Nephron progenitor cell (in vitro differentiated cells): Measurements from ENCODE around the gene GOSR2.

Experiments
- DNase-seq: peaks from one replicate; pipeline ENCODE4 v3.0.0; 2021
- H3K27ac Mint-ChIP-seq: 2 replicates; pipeline ENCODE4 v1.8.0; 2021; ENCODE audit warnings: mild to moderate bottlenecking, moderate library complexity, mixed read lengths
- H3K27me3 Mint-ChIP-seq: 2 replicates; pipeline ENCODE4 v1.8.0; 2021; ENCODE audit warnings: mild to moderate bottlenecking, low read depth, mixed read lengths; ENCODE audit not compliant: poor library complexity
- H3K36me3 Mint-ChIP-seq: 2 replicates; pipeline ENCODE4 v1.8.0; 2021; ENCODE audit warnings: low read depth, mixed read lengths
- H3K4me1 Mint-ChIP-seq: 2 replicates; pipeline ENCODE4 v1.8.0; 2021; ENCODE audit warnings: mixed read lengths
- H3K4me3 Mint-ChIP-seq: 2 replicates; pipeline ENCODE4 v1.8.0; 2021; ENCODE audit warnings: mild to moderate bottlenecking, moderate library complexity, mixed read lengths
- H3K9me3 Mint-ChIP-seq: 2 replicates; pipeline ENCODE4 v1.8.0; 2021; ENCODE audit warnings: mild to moderate bottlenecking, moderate library complexity, mixed read lengths
- TF ChIP-seq, protein P1 (sequence below): fragments of 200-600 bp; sonication (generic); IDR thresholded peaks from 2 replicates; pipeline ENCODE4 v1.5.0; 2021; ENCODE audit warnings: antibody characterized with exemption

The GOSR2 gene

DNA sequence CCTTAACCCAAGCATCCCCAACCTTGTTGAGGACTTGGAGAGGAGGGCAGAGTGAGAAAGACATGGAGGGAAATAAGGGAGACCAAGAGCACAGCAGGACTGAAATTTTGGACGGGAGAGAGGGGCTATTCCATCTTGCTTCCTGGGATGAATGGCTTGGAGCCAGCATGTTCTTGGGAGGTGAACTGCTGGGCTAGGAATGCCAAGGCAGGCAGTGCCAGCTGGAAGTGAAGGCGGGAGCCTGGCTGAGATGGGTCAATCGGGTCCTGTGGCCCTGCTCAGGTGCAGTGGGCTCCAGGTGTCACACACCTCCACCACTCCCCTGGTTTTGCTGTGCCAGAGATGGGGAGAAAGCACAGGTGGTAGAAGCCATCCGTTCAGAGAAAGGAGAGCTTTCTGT is 46.0 kb upstream of the GOSR2 start:
- Mint-ChIP-seq H3K36me3 (no peaks in the 10 kb centered on the region), H3K4me1 (no peaks in the 10 kb centered on the region), H3K9me3 (no peaks in the 10 kb centered on the region), H3K4me3 (no peak overlapping the region), H3K27me3 (peaks cover 4% of the 10 kb centered on the region), H3K27ac (no peak overlapping the region)
- TF ChIP-seq, protein P1, sequence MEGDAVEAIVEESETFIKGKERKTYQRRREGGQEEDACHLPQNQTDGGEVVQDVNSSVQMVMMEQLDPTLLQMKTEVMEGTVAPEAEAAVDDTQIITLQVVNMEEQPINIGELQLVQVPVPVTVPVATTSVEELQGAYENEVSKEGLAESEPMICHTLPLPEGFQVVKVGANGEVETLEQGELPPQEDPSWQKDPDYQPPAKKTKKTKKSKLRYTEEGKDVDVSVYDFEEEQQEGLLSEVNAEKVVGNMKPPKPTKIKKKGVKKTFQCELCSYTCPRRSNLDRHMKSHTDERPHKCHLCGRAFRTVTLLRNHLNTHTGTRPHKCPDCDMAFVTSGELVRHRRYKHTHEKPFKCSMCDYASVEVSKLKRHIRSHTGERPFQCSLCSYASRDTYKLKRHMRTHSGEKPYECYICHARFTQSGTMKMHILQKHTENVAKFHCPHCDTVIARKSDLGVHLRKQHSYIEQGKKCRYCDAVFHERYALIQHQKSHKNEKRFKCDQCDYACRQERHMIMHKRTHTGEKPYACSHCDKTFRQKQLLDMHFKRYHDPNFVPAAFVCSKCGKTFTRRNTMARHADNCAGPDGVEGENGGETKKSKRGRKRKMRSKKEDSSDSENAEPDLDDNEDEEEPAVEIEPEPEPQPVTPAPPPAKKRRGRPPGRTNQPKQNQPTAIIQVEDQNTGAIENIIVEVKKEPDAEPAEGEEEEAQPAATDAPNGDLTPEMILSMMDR, result no peak
- DNase-seq, result no peak

- Mint-ChIP-seq H3K4me3 (no peak overlapping the region), H3K9me3 (no peaks in the 10 kb centered on the region), H3K4me1 (no peaks in the 10 kb centered on the region), H3K27me3 (peaks cover 5% of the 10 kb centered on the region), H3K27ac (no peak overlapping the region), H3K36me3 (no peaks in the 10 kb centered on the region)
- no peak for DNase-seq
- TF ChIP-seq, protein P1, result no peak
Measured at GRCh38 chr17:46877466-46877865, 45.5 kb upstream of the GOSR2 start.

GRCh38 chr17:46878055-46878454 is 44.9 kb upstream of the GOSR2 start:
- H3K27me3 Mint-ChIP-seq, result peaks cover 9% of the 10 kb centered on the region
- no peaks in the 10 kb centered on the region for H3K4me1 Mint-ChIP-seq
- no peaks in the 10 kb centered on the region for H3K36me3 Mint-ChIP-seq
- no peaks in the 10 kb centered on the region for H3K9me3 Mint-ChIP-seq
- TF ChIP-seq, protein P1, result no peak
- no peak overlapping the region for H3K4me3 Mint-ChIP-seq
- DNase-seq, result no peak
- H3K27ac Mint-ChIP-seq, result no peak overlapping the region

DNA sequence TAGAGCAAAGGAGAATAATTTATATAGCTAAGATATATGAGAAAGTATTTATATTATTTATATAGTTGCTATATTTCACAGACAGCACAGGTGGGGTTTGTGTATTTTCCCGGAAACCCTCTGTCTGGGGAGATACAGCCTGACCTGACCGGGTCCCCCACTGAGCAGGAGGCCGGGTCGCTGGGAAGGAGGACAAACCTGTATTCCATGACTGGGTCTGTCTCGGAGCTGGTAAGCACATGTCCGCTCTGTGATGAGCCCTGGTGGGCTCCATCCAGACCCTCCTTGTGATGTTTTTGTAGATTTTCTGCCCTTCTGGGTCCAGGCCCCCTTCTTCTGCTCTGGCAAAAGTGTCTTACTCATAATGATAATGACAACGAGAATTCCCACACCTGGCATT is 43.9 kb upstream of the GOSR2 start:
- Mint-ChIP-seq H3K4me1 (peaks cover 4% of the 10 kb centered on the region), H3K27me3 (peaks cover 9% of the 10 kb centered on the region), H3K9me3 (no peaks in the 10 kb centered on the region), H3K4me3 (no peak overlapping the region), H3K36me3 (no peaks in the 10 kb centered on the region), H3K27ac (no peak overlapping the region)
- TF ChIP-seq, protein P1, result no peak
- no peak for DNase-seq

DNA sequence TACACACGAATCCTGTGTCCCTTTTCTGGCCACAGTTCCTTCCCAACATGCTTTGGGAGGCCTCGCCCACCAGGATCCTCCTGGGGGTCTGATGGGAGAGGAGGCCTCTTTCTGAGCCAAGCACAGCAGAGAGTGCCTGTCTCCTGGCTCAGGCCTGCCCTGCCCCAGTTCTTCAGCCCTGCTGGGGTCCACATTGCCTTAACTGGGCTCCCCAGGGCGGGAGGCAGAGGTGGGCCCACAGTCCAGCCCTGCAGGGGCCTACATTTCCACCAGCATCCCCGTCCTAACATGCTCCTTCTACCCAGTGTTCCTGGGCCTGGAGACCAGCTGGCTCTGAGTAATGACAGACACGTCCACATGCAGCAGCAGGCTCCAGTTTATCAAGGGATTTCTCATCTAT is 41.9 kb upstream of the GOSR2 start:
- Mint-ChIP-seq H3K27ac (no peak overlapping the region), H3K4me3 (no peak overlapping the region), H3K9me3 (no peaks in the 10 kb centered on the region), H3K36me3 (no peaks in the 10 kb centered on the region), H3K27me3 (peaks cover 23% of the 10 kb centered on the region), H3K4me1 (peaks cover 12% of the 10 kb centered on the region)
- no peak for DNase-seq
- TF ChIP-seq, protein P1, result no peak

GRCh38 chr17:46882666-46883065 is 40.3 kb upstream of the GOSR2 start:
- TF ChIP-seq, protein P1, result no peak
- Mint-ChIP-seq H3K27ac (no peak overlapping the region), H3K27me3 (peaks cover 24% of the 10 kb centered on the region), H3K4me3 (no peak overlapping the region), H3K36me3 (no peaks in the 10 kb centered on the region), H3K4me1 (peaks cover 12% of the 10 kb centered on the region), H3K9me3 (no peaks in the 10 kb centered on the region)
- DNase-seq, result no peak
